WI38 (cell line): ENCODE data around the gene ATMIN.
A peak's percentile ranks its signal among the peaks of the same experiment; 100 is the strongest.

Experiments
- H3K4me3 ChIP-seq: 2 replicates; pipeline ENCODE4 v1.5.1; 2011; ENCODE audit warnings: low read depth, mild to moderate bottlenecking, control low read depth, low read length
- TF ChIP-seq, protein P1 (sequence below): IDR thresholded peaks from 2 replicates; pipeline ENCODE4 v1.5.1; 2012; ENCODE audit warnings: low read depth, mild to moderate bottlenecking, control low read depth, low read length

The ATMIN gene

DNA sequence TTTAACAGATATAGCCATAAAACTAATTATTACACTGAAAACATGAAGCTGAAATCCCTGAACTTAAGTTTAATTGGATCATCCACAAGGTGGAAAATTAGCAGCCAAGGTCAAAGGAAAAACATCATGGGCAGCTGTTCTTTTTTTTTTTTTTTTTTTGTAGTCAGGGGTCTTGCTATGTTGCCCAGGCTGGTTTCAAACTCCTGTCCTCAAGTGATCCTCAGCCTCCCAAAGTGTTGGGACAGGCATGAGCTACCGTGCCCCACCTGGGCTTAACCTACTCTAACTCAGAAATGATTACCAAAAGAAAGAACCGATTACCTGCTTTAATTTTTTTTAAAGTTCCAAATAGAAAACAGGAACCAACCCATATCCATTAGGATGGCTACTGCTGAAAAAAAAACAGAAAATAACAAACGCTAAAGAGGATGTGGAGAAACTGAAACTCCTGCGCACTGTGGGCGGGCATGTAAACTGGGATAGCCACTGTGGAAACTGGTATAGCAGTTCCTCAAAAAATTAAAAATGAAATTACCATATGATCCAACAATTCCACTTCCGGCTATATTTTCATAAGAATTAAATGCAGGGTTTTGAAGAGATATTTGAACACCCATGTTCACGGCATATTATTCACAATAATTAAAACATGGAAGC is 37.5 kb upstream of the ATMIN start:
- TF ChIP-seq, protein P1, sequence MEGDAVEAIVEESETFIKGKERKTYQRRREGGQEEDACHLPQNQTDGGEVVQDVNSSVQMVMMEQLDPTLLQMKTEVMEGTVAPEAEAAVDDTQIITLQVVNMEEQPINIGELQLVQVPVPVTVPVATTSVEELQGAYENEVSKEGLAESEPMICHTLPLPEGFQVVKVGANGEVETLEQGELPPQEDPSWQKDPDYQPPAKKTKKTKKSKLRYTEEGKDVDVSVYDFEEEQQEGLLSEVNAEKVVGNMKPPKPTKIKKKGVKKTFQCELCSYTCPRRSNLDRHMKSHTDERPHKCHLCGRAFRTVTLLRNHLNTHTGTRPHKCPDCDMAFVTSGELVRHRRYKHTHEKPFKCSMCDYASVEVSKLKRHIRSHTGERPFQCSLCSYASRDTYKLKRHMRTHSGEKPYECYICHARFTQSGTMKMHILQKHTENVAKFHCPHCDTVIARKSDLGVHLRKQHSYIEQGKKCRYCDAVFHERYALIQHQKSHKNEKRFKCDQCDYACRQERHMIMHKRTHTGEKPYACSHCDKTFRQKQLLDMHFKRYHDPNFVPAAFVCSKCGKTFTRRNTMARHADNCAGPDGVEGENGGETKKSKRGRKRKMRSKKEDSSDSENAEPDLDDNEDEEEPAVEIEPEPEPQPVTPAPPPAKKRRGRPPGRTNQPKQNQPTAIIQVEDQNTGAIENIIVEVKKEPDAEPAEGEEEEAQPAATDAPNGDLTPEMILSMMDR: no peak

DNA sequence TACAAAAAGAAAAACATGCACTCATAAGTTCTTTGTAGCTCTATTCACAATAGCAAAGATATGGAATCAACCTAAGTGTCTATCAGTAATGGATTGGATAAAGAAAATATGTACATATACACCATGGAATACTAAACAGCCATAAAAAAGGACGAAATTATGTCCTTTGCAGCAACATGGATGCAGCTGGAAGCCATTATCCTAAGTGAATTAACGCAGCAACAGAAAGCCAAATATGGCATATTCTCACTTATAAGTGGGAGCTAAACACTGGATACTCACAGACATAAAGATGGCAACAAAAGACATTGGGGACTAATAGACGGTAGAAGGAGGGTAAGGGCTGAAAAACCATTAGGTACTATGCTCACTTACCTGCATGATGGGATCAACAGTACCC is 34.8 kb upstream of the ATMIN start:
- H3K4me3 ChIP-seq: no peak overlapping the region
- TF ChIP-seq, protein P1: no peak

More for the DNA sequence above, 37.5 kb upstream of the ATMIN start:
- no peak overlapping the region for H3K4me3 ChIP-seq

DNA sequence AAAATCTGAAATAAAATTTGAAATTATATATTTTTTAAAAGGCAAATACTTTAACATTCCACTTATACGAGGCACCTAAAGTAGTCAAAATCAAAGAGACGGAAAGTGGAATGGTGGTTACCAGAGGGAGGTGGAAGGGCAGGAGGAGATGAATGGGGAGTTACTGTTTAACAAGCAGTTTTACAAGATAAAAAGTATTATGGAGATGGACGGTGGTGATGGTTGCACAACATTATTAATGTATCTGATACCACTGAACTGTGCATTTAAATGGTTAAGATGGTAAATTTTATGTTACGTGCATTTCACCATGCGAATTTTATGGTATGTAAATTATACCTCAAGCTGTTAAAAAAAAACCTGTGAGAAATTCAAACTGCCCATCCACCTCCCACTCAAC is 34.3 kb upstream of the ATMIN start:
- H3K4me3 ChIP-seq: no peak overlapping the region
- TF ChIP-seq, protein P1: no peak

DNA sequence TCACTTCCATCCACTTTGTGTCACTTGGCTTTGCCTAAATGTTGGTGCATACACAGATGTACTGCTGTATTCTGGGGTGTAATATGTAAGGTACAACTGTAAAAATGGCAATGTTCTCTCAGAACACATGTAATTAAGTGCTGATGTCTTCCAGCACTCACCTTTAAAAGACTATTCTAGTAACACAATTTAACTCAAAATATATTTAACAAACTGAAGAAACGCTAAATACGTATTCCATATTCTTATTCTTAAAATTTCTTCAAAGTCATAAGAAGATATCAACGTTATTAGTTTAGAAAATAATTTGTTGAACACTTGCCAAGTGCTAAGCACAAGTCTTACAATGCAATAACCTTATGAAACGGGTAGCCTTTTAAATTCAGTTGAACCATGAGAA is 32.6 kb upstream of the ATMIN start:
- TF ChIP-seq, protein P1: no peak
- H3K4me3 ChIP-seq: no peak overlapping the region

DNA sequence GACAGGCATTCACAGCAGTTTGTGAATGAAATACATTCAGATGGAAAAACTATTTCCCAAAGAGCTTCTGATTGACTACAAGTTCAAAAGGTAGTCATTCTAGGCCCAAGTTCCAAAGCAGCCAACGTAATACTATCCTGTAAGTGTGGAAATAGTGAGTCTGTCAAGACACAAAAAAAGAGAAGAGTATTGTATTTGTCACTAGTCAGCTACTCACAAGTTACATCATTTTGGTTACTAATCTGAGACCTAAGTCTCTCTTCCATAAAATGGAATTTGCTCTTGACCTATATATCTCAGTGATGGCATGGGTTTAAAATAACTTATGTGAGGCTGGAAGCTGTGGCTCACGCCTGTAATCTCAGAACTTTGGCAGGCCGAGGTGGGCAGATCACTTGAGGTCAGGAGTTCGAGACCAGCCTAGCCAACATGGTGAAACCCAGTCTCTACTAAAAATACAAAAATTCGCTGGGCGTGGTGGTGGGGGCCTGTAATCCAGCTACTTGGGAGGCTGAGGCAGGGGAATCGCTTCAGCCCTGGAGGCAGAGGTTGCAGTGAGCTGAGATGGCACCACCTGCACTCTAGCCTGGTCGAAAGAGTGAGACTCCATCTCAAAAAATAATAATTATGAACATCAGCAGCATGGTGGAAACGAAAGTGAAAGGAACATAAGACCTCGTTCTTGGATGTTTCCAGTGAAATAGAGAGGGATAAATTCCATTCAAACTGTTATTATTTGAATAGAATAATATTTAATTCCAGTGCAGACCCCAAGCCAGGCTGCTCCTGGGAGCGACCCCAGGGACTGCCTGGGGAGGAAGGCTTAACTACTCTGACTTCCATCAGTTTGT is 31.8 kb upstream of the ATMIN start:
- H3K4me3 ChIP-seq: no peak overlapping the region
- TF ChIP-seq, protein P1: no peak

DNA sequence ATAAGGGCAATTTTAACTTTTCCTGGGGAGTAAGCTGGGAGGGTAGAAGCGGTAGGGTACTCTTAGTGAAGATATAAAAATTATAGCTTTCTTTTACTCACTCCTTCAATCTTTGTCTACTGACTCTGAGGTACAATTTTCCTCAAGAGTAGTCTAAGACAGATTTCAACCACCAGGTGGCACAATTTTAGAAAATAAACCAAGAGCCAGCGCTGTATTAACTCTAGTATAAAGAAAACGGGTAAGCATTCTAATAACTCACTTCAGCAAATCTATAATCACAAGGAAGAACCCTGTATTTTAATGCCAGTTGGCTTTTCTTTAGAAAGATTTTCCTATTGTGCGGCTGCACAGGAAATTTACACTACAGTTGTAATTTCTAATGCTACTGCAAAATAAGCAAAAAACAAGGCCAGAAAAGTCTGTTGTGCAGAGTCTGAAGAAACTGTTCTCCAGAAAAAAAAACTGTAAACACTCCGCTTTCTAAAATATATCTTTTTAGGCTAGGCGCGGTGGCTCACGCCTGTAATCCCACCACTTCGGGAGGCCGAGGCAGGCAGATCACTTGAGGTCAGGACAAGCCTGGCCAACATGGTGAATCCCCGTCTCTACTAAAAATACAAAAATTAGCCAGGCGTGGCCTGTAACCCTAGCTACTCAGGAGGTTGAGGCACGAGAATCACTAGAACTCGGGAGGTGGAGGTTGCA is 30.8 kb upstream of the ATMIN start:
- TF ChIP-seq, protein P1: peak; percentile 42; the same call in 1 of the 2 replicates
- H3K4me3 ChIP-seq: peak overlapping the region; percentile 11; the same call in 1 of the 2 replicates
